ENCODE data around the gene PSTPIP1.

- TF ChIP-seq EZH2 (IDR thresholded peaks at IDR 0.05; ENCODE audit: insufficient read depth, poor library complexity, severe bottlenecking) (no peak), EZH2phosphoT487 (IDR thresholded peaks at IDR 0.05; ENCODE audit: insufficient read depth, low read depth) (no peak)
Observed at GRCh38 chr15:77021088-77021481, 26.2 kb downstream of the PSTPIP1 start.

Data from GM23248 (cell line).